Fibroblast of skin of left biceps (primary cell): ENCODE results near the gene RNPEPL1.
"Not testable (repeated sequence)": the region's sequence is repeated elsewhere in the genome, so short reads cannot be mapped to it uniquely, and the experiment has no call there.

Experiments used
- DNase-seq, 2 experiments: peaks; one replicate each; pipeline ENCODE4 v3.0.0-alpha.2; 2013; ENCODE audit warnings: low read depth in 2 of 2

The RNPEPL1 gene

DNA sequence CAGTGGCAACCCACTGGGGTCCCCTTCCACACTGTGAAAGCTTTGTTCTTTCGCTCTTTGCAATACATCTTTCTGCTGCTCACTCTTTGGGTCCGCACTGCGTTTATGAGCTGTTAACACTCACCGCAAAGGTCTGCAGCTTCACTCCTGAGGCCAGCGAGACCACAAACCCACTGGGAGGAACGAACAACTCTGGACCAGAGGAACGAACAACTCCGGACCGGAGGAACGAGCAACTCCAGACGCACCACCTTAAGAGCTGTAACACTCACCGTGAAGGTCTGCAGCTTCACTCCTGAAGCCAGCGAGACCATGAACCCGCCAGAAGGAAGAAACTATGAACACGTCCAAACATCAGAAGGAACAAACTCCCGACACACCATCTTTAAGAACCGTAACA, 29.2 kb upstream of the RNPEPL1 start:
- DNase-seq: not testable (repeated sequence)

DNA sequence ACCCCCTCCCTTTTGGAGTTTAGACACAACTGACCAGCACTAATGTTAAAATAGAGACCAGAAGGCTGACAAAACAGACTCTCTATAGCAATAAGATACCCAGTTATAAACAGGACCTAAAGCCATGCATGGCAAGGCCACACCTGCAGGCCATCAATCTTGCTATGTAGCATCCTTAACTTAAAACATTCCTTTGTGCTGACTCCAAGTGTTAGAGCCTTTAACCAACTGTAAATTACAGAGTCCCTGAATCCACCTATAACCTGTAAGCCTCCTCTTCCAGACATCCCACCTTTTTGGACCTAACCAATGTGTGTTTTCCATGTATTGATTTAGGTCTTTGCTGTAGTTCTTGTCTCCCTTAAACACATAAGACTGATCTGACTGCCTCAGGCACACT, 28.4 kb upstream of the RNPEPL1 start:
- no peak for DNase-seq

DNA sequence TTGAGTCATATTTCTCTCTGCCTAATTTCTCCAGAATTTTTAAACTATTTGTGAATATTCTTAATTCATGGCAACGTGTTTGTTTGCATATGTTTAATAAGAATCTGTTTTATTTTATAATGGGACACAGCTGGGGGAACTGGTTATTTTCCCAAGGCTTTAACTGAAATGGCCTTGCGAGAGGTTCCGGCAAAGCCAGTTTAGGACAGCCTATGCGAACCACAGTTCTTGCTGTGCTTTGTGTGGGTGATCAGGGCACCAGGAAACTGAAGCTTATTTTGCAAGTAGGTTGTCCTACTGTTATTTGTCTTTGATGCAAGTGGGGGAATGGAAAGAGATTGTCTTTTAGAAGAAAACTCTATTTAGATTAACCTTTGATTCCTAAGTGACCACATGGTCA, 17.0 kb upstream of the RNPEPL1 start:
- DNase-seq: no peak

DNA sequence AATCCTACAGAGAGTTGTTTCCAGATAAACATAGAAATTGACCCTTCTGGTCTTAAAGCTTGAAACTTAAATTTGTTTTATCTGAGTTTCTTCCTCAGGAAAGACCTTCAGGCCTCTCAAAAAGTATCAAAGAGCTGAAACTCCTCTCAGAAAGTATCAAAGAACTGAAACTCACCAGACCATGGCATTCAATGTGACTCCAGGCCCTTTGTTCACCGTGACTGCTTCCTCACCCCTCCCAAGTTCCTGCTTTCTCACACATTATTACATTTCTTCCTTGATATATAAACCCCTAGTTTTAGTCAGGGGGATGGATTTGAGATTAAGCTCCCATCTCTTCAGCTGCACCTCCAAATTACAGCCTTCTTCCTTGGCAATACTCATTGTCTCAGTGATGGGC, 16.5 kb upstream of the RNPEPL1 start:
- DNase-seq: no peak

- no peak for DNase-seq
These were observed 14.3 kb upstream of the RNPEPL1 start for GRCh38 chr2:240553956-240554480.

- no peak for DNase-seq
These were observed 13.4 kb upstream of the RNPEPL1 start for GRCh38 chr2:240554767-240555493.

DNA sequence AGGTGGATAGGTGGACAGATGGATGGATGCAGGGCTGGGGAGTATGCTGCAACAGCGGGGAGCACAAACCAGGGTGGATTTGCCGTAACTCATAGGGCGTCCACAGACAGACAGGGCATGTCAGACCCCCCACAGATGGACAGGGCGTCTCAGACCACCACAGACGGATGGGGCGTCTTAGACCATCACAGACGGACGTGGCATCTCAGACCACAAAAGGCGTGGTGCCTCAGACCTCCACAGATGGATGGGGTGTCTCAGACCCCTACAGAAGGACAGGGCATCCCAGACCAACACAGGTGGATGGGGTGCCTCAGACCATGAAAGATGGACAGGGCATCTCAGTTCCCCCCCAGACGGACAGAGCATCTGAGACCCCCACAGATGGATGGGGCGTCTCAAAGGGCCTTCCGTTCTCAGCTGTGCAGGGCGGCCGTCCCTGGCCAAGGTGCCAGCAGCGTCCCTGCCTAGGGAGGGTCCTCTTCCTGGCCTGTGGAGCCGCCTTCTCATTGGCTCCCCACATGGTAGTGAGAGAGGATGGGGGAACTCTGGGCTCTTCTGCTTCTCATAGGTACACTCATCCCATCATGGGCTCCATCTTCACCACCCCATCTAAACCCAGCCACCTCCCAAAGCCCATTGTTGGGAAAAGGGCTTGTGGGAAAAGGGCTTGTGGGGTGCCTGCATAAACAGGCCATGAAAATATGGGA, 12.6 kb upstream of the RNPEPL1 start:
- no peak for DNase-seq

DNA sequence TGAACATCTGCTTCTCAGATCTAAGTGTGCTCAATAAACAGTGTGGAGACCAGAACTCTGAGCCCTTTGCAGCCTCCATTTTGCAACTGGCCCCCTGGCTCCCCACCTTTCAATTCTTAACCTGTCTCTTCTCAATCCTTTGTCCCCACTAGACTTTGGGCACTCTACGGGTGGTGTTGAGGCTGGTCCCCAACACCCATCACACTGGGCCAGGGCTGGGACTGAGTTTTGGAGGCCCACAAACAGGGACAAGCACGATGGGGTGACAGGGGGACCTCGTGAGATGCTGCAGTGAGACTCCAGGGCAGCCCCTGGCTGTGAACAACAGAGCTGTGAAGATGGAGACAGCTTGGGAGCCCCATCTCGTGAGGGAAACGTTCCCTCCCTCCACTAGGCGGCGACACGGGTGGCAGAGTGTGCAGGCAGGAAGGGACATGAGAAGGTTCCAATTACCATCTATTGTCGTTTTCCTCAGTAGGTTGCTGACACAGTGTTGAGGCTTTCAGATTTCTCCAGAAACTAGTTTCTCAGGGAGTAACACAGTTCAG, 11.7 kb upstream of the RNPEPL1 start:
- no peak for DNase-seq

GRCh38 chr2:240557101-240557751, 11.1 kb upstream of the RNPEPL1 start:
- no peak for DNase-seq

GRCh38 chr2:240557808-240558207, 10.5 kb upstream of the RNPEPL1 start, which contains the start of gene ANKMY1:
TSS of gene ANKMY1 (minus strand) at chr2:240557988. CDS start at chr2:240557335, 653 bp downstream.
- DNase-seq: peak in 1 of 2 experiments; percentile 21

GRCh38 chr2:240558236-240558761, 10.0 kb upstream of the RNPEPL1 start:
- DNase-seq: no peak

GRCh38 chr2:240559286-240559685, 9.0 kb upstream of the RNPEPL1 start:
- DNase-seq: no peak

- DNase-seq: peak; percentile 46 to 55
These were observed 8.2 kb upstream of the RNPEPL1 start, which contains the start of gene DUSP28 for GRCh38 chr2:240560084-240560479. TSS of gene DUSP28 (plus strand) at chr2:240560357. CDS start at chr2:240560685, 328 bp downstream.

DNA sequence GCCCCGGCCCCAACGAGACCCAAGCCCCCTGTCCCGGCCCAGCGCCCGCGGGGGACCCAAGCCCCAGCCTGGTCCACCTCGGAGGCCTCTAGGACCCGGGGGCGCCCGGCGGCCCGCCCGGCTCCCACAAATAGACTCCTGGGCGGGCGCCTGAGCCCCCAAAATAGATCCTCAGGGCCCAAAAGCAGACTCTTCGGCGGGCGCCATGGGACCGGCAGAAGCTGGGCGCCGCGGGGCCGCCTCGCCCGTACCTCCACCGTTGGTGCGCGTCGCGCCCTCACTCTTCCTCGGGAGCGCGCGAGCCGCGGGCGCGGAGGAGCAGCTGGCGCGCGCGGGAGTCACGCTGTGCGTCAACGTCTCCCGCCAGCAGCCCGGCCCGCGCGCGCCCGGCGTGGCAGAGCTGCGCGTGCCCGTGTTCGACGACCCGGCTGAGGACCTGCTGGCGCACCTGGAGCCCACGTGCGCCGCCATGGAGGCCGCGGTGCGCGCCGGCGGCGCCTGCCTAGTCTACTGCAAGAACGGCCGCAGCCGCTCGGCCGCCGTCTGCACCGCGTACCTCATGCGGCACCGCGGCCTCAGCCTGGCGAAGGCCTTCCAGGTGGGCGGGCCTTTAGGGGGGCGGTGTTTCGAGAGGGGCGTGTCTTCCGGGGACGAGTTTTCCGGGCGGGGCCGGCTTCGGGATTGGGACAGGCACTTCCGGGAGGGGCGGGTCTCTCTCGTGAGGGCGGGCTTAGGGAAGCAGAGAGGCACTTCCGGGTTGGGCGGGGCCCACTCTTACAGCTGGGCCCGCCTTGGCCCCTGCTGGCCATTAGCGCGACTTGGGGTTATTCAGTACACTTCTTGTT, 7.6 kb upstream of the RNPEPL1 start:
- DNase-seq: peak; percentile 93 to 95

DNA sequence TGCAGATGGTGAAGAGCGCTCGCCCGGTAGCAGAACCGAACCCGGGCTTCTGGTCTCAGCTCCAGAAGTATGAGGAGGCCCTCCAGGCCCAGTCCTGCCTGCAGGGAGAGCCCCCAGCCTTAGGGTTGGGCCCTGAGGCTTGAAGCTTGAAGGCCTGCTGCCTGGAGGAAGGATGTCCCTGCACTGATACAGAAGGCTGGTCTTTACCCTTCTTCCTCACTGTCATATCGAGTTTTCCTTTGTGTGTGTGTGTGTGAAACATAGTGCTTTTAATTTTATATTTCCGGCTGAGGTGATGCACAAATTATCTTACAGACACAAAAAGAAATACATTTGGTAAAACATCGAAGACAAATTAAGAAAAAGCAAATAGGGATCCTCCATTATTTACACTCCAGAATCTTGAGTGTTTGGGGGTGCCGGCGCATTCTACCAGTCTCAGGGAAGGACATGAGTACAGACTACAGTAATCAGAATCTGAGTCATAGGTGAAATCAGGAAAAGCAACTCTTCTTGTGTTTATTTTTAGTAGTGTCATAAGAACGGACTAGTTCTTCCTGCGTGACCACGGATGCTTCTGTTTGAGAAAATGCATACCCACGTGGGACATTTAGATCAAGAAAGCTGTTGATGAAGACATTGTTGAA, 6.8 kb upstream of the RNPEPL1 start:
- no peak for DNase-seq

- not testable (repeated sequence) for DNase-seq
These were observed 5.1 kb upstream of the RNPEPL1 start for GRCh38 chr2:240563231-240563630.

- no peak for DNase-seq
These were observed 4.2 kb upstream of the RNPEPL1 start for GRCh38 chr2:240563951-240564560.

DNA sequence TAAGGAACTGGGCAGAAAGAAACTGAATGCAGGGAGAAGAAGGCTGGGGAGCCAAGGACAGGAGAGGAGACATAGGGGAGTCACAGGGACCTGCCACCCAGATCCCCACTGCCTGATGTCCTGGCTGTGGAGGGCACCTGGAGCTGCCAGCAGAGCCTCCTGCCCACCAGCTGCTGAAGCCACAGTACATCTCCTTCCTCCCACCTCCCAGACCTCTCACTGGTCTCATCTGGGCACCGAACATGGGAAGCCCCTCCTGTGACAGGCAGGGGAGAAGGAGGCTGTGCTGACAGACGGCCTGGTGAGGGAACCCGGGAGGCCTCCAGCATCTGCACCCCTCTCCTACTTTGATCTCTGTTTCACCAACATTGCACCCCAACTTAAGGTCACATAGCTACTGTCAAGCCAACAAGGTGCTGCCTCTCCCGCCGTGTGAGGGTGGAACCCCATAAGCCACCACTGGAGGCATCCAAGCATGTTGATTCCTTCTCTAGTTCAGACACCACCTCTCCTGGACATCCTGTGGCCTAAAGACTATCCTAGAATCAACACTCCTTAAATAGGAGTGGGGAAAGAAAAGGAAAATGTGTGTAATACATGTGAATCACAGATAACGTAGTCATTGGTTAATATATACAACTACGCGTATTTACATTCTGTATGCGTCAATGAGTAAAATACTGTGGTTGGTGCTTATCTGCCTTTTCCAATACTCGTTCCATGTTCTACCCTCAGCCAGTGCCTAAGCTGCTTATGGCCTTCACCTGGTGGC, 3.5 kb upstream of the RNPEPL1 start:
- no peak for DNase-seq
